Sigmoid colon (tissue), 4 donors: ENCODE data around the gene KIF5C.

Experiments used
- EP300 ChIP-seq, 4 donors: sonication (generic); formaldehyde crosslinking; IDR thresholded peaks; one replicate each; pipeline ENCODE4 v1.6.1; 2017; ENCODE audit warnings: antibody characterized with exemption in 4 of 4
- POLR2A ChIP-seq, 2 donors: fragments of 450-650 bp; IDR thresholded peaks; one replicate each; pipeline ENCODE4 v1.6.1; 2016; ENCODE audit warnings: antibody characterized with exemption in 2 of 2, mild to moderate bottlenecking in 2 of 2, moderate library complexity in 2 of 2
- POLR2AphosphoS5 ChIP-seq, 4 donors: sonication (generic); formaldehyde crosslinking; IDR thresholded peaks; one replicate each; pipeline ENCODE4 v1.6.1; 2017; ENCODE audit warnings: antibody characterized with exemption in 4 of 4
- TF ChIP-seq, protein P1 (sequence below), 4 experiments: fragments of 450-650 bp in 3 of 4; fragments of 200-600 bp in 1 of 4; IDR thresholded peaks; one replicate each; pipeline ENCODE4 v1.5.1; 2016 to 2019; ENCODE audit warnings: antibody characterized with exemption in 4 of 4, mild to moderate bottlenecking in 3 of 4, moderate library complexity in 2 of 4

DNA sequence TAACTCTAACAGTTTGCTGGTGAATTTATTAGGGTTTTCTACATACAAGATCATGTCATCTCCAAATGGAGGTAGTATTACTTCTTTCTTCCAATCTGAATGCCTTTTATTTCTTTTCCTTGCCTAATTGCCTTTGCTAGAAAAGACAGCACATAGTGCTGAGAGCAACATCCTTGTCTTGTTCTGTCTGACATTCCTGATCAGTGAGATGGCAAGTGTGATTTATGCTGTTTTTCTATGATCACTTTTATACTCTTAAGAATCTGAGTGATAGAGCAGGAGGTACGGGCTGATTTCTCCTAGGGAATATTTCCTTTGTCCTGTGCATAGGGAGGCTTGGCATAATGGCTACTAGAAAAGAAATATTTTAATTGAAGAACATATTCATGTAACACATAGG, 180.7 kb downstream of the KIF5C start:
- no peak for TF ChIP-seq POLR2A (IDR thresholded peaks at IDR 0.05)
- TF ChIP-seq, protein P1, sequence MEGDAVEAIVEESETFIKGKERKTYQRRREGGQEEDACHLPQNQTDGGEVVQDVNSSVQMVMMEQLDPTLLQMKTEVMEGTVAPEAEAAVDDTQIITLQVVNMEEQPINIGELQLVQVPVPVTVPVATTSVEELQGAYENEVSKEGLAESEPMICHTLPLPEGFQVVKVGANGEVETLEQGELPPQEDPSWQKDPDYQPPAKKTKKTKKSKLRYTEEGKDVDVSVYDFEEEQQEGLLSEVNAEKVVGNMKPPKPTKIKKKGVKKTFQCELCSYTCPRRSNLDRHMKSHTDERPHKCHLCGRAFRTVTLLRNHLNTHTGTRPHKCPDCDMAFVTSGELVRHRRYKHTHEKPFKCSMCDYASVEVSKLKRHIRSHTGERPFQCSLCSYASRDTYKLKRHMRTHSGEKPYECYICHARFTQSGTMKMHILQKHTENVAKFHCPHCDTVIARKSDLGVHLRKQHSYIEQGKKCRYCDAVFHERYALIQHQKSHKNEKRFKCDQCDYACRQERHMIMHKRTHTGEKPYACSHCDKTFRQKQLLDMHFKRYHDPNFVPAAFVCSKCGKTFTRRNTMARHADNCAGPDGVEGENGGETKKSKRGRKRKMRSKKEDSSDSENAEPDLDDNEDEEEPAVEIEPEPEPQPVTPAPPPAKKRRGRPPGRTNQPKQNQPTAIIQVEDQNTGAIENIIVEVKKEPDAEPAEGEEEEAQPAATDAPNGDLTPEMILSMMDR (IDR thresholded peaks at IDR 0.05): no peak
- no peak for TF ChIP-seq POLR2AphosphoS5 (IDR thresholded peaks at IDR 0.05)
- no peak for TF ChIP-seq EP300 (IDR thresholded peaks at IDR 0.05)
